ENCODE data around the gene AFF1.

Gene AFF1, protein sequence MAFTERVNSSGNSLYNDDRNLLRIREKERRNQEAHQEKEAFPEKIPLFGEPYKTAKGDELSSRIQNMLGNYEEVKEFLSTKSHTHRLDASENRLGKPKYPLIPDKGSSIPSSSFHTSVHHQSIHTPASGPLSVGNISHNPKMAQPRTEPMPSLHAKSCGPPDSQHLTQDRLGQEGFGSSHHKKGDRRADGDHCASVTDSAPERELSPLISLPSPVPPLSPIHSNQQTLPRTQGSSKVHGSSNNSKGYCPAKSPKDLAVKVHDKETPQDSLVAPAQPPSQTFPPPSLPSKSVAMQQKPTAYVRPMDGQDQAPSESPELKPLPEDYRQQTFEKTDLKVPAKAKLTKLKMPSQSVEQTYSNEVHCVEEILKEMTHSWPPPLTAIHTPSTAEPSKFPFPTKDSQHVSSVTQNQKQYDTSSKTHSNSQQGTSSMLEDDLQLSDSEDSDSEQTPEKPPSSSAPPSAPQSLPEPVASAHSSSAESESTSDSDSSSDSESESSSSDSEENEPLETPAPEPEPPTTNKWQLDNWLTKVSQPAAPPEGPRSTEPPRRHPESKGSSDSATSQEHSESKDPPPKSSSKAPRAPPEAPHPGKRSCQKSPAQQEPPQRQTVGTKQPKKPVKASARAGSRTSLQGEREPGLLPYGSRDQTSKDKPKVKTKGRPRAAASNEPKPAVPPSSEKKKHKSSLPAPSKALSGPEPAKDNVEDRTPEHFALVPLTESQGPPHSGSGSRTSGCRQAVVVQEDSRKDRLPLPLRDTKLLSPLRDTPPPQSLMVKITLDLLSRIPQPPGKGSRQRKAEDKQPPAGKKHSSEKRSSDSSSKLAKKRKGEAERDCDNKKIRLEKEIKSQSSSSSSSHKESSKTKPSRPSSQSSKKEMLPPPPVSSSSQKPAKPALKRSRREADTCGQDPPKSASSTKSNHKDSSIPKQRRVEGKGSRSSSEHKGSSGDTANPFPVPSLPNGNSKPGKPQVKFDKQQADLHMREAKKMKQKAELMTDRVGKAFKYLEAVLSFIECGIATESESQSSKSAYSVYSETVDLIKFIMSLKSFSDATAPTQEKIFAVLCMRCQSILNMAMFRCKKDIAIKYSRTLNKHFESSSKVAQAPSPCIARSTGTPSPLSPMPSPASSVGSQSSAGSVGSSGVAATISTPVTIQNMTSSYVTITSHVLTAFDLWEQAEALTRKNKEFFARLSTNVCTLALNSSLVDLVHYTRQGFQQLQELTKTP

DNA sequence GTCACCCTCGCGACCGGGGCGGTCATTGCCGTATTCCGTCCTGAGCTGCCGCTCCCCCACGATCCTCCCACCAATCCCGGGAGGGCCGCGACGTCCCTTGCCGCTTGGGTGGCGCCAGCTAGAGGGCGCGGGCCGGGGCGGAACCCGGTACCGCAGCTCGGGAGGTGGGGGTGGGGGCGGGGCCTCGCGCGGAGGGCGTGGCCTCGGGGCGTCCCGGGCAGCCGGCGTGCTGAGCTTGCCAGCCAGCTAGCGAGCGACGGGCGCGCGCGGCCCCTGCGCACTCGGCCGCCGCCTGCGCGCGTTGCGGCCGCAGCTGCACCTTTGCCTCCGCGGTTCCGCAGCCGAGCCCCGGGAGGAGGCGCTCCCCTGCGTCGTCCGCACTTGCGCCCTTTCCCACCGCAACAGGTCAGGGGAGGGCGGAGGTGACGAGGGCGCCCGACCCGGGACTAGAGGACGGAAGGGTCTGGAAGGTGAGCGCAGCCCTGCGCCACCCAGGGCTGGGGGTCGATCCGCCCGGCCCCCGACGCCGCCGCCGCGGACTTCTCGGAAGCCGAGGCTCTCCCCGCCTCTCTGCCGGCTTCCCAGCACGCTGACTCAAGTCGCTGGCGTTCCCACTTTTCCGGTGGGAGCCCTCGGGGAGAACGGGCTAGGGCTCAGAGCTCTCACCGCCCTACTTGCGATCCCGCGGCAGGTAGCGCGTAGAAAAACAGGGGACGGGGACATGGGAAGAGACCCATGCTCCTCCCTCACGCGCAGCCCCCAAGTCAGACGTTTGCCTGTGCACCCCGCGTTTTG is at the start of gene AFF1:
TSS of gene AFF1 (plus strand) at position 241 of the 795 bp plus-strand sequence. CDS start 13,523 bp downstream, outside the sequence.
- peak; percentile 89 for DNase-seq (ENCODE audit: low read depth, low spot score)

- no peak for DNase-seq (ENCODE audit: low read depth, low spot score)
Measured at GRCh38 chr4:86890790-86891189, 44.0 kb upstream of the AFF1 start.

DNA sequence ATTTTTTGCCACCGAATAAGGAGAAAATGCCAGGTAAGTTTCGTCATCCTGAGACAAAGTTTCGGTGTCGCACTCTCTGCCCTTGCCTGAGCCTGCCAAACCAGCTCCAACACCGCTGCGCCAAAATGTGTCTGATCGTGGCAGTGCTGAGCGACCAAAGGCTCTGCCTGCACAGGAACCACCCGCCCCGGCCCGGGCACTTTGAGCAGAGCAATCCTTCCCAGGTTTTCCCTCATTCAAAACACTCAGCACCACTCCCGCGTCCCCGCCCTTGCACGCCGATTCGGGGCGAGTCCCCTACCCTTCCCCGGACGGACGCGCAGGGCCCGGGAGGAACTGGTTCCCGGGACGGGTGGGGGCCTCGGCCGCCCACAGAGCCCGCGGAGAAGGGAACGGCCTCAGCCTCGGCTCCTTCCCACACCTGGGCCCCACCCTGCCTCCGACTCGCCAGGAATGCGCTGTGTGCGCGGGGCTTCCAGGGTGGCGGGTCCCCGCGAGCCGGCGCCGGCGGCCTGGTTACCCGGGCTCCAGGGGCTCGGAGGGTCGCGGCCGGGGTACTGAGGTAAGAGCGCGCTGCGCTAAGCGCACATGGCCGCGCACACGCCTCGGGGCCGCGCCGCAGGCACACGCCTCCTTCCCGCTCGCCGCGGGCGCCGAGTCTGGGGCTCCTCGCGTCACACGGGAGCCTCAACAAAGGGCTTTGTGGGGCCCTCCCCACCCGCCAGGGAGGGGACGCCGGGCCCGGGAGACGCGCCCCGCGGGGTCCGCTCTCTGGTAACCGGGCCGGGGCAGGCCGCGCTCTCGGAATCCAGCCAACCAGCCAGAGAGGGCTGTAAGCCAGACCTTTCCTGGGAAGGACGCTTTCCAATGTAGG is 42.8 kb upstream of the AFF1 start, which contains the start of gene C4orf36:
TSS of gene C4orf36 (minus strand) at position 661 of the 874 bp plus-strand sequence. CDS start 902 bp downstream, outside the sequence.
- peak; percentile 88 for DNase-seq (ENCODE audit: low read depth, low spot score)

DNA sequence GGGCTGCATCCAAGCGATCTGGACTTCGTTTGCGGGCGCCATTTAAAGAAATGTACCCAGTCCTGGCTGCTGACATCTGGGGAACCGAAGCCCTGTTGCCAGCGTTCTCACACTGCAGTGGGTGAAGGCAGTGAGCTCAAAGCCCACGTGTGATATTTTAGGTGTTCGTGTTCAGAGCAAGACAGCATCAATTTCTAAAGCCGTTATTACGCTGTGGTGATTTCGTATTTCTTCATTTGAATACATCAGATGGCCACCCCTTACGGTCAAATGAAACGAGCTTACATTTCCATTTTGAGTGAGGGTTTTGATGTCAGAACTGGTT is 42.2 kb upstream of the AFF1 start:
- no peak for DNase-seq (ENCODE audit: low read depth, low spot score)

DNA sequence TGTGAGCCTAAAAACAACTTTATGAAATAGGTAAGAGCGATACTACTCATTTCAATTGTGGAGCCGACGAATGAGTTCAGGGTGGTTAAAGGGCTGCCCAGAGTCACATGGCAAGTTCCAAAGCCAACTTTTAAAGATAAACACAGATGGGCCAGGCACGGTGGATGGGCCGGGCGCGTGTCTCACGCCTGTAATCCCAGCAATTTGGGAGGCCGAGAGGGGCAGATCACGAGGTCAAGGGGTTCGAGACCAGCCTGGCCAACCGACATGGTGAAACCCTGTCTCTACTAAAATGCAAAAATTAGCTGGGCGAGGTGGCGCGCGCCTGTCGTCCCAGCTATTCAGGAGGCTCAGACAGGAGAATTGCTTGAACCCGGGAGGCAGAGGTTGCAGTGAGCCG is 41.7 kb upstream of the AFF1 start:
- no peak for DNase-seq (ENCODE audit: low read depth, low spot score)

- no peak for DNase-seq (ENCODE audit: low read depth, low spot score)
Measured at GRCh38 chr4:86894455-86894854, 40.4 kb upstream of the AFF1 start.

DNA sequence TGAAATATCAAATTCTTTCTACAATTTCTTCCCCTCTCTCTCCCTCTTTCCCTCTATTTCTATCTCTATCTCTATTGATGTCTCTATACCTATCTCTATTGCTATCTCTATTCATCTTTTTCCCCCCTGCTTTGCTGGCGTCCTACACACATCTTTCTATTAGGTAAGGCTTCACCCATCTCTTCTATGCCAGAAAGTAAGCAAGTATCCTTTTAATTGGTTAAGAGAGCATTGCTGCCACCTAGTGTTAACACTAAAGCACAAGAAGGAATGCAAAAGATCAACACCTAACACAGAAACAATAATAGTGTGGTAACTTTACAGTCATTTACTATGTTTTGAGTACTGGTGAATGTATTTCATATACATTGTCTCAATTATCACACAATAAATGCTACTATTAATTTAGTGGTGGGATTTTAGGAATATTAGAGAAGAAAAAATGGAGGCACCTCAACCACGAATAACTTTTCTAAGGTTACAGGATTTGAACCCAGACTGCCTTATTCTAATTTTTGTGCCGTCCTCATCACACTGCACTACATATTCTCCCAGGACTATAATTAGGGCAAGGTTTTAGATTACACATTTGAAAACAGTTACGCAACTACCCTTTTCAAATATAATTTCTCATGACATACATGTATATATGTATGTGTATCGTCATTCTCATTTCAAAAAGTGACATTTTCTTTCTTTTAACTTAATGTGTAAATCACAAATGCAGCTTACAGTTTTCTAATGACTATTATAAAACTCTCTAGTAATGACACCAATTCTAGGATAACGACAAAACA is 38.9 kb upstream of the AFF1 start:
- no peak for DNase-seq (ENCODE audit: low read depth, low spot score)

DNA sequence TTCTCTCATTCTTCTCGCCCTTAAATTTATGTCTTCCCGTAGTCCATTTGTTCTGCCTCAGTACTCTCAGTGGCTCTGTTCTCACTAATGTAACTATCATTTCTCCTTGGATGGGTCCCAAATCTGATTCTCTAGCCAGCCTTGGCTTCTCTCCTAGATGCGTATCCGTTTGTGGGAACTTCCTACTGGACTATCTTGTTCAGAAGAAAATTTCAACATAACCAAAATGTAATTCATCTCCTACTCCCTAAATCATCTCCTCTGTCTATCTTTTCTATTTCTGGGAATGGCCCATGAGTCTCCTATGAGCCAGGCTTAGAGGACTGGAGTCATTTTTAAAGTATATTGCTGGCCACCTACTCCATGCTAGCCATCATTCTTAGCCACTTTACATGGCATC is 38.2 kb upstream of the AFF1 start:
- DNase-seq (ENCODE audit: low read depth, low spot score) = no peak

DNA sequence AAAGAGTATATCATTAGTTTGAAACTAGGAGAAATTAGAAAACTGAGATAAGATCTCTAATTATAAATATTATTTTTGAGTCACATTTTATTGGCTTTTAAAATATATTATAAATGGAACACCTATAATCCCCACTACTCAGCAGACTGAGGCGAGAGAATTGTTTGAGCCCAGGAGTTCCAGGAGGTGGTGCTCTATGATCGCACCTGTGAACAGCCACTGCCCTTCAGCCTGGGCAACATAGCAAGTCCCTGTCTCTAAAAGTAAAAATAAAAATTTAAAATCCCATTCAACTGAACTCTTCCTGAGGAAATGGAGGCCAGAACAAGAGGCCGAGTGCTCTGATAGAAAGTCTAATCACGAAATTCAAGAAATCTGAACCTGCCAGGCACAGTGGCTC is 36.2 kb upstream of the AFF1 start:
- DNase-seq (ENCODE audit: low read depth, low spot score) = peak; percentile 32

DNA sequence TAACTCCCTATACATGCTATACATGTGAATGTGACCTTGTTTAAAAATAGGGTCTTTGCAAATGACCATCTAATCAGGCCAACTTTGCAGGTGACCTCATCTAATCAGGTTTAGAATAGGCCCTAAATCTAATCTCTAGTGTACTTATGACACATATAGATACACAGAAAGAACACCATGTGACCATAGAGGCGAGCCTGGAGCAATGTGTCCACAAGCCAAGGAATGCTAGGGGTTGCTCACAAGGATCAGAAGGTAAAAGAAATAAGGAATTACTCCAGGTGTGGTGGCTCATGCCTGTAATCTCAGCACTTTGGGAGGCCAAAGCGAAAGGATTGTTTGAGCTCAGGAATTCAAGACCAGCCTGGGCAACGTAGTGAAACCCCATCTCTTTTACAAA is 32.9 kb upstream of the AFF1 start:
- no peak for DNase-seq (ENCODE audit: low read depth, low spot score)

GRCh38 chr4:86908251-86908657 is 26.6 kb upstream of the AFF1 start:
- DNase-seq (ENCODE audit: low read depth, low spot score) = no peak

DNA sequence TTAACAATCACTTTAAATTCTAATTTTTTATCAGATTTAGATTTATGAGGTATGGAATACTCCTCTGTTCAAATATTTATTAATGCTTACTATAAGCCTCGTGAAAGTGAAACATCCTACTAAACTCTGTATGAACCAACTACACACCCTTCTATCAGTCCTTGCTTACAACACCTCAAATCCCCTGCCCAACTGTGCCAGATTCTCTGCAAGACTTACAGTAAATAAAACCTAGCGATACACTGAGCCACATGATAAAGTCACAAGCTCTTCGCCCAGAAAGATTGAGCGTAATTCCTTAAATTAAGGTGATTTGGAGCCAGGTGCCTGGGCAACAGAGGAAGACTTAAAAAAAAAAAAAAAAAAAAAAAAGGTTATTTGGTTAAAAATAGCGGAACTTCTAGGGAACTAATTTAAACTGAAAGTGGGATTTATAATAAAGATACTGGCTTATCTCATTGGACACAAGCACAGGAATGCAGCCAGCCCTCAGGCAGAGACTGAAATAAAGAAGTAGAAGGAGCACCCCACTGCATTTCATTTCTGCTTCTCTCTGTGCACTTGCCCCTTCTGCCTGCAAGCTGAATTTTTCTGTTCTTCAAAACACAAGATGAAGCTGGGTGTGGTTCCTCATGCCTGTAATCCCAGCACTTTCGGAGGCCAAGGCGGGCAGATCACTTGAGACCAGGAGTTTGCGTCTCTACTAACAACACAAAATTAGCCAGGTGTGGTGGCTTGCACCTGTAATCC is 25.1 kb upstream of the AFF1 start:
- DNase-seq (ENCODE audit: low read depth, low spot score) = no peak

- DNase-seq (ENCODE audit: low read depth, low spot score) = no peak
Measured at GRCh38 chr4:86910369-86910768, 24.4 kb upstream of the AFF1 start.

DNA sequence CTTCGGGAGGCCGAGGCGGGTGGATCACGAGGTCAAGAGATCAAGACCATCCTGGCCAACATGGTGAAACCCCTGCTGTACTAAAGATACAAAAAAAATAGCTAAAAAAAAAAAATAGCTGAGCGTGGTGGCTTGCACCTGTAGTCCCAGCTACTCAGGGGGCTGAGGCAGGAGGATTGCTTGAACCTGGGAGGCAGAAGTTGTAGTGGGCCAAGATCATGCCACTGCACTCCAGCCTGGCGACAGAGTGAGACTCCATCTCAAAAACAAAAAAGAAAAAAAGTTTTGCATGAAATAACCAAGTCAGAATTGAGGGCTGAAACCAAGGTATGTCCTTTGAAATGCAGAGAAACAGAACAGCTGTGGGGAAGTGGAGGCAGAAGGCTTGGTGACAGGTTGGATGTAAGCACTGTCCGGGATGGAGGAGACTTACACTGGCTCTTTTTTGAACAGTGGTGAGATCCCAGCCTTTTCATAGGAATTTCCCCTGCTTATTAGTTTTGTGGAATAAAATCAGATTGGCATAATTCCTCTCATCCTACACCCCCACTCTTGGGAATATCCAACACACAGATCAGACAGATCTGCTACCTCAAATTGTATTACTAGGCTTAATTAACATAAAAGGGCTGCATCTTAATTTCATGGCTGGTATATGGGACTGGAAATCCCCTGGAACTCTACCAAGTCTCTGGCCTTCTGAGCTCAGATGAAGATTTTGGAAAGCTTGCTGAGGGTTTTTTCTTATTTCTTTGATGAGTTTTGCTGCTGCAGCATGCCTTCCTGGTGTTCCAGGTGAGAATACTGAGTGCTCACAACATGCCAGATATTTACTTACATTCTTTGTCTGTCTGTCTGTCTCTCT is 23.8 kb upstream of the AFF1 start:
- no peak for DNase-seq (ENCODE audit: low read depth, low spot score)

DNA sequence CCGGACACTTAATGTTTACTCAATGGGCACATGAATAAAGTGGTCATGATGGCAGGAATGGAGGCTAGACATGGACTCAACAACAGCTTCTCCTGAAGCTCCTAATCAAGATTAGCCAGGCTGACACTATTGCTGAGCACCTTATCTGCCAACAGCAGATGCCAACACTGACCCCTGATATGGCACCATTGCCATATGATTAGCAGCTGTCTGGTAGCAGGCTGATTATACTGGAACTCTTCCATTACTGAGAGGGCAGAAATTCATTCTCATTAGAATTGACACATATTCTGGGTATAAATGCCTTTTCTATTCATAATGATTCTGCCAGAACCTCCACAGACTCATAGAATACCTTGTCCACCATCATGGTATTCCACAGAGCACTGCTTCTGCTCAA is 18.4 kb upstream of the AFF1 start:
- DNase-seq (ENCODE audit: low read depth, low spot score) = no peak

DNA sequence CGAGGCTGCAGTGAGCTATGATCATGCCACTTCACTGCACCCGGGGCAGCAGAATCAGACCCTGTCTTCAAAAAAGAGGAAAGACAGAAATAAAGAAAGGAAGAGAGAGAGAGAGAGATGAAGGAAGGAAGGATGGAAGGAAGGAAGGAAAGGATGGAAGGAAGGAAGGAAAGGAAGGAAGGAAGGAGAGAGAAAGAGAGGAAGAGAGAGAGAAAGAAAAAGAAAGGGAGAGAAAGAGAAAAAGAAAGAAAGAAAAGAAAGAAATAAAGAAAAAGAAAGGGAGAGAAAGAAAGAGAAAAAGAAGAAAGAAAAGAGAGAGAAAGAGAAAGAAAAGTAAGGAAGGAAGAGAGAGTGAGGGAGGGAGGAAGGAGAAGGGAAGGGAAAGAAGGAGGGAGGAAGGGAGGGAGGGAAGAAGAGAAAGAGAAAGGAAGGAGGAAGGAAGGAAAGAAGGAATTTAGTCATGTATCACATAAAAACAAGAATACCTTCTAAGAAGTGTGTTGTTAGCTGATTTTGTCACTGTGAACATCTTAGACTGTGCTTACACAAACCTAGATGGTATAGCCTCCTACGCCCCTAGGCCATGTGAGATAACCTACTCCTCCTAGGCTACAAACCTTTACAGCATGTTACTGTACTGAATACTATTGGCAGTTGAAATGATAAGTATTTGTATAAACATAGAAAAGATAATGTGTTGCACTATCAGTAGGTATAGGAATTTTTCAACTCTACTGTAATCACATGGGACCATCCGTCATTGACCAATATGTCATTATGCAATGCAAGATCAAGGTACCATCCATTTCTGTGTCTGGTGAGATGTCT is 17.4 kb upstream of the AFF1 start:
- DNase-seq (ENCODE audit: low read depth, low spot score) = no peak

DNA sequence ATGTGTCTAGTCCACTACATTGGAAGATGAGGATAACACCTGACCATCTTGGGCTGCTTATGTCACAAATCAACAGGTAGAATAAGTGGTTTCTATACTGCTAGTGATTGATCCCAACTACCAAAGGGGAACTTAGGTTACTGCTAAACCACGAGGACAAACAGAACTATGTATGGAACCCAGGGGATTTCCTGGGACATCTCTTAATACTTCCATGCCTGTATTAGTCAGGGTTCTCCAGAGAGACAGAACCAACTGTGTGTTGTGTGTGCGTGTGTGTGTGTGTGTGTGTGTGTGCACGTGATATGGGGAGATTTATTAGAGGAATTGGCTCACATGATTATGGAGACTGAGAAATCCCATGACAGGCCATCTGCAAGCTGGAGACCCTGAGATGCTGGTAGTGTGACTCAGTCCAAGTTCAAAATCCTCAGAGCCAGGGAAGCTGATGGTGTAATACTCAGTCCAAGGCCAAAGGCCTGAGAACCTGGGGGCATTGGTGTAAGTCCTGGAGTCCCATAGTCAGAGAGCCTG is 16.2 kb upstream of the AFF1 start:
- DNase-seq (ENCODE audit: low read depth, low spot score) = no peak

Measured in ELF-1 (cell line).